HepG2 (cell line): ENCODE data around the gene TPST2. TPM values are rescaled to one million over a fixed set of nuclear protein-coding genes. Genes with fewer than 3 reads are reported as not detected.

Source experiments
- ATAC-seq: fragments of 200-7000 bp; cut with Tn5 transposase; 3 replicates; pipeline ENCODE4 v1.9.1; 2020; ENCODE audit warnings: mild to moderate bottlenecking, moderate library complexity
- BruUV-seq: library from RNA; stranded (reverse); fragments of 400-500 nt; replicated peaks from 2 replicates; lab custom pipeline; 2021; lab: Mats Ljungman, UMichigan
- CTCF ChIA-PET: fragments of 300-600 bp; formaldehyde crosslinking; extraction: SDS; loops from one replicate; lab custom pipeline; 2021; ENCODE audit warnings: low total read pairs, inconsistent platforms, low intra/inter-chr PET ratio; lab: Yijun Ruan, JAX
- POLR2A ChIA-PET: fragments of 350-600 bp; sonication (Branson Sonifier 250); formaldehyde crosslinking; loops from one replicate; lab custom pipeline; 2020; ENCODE audit warnings: antibody characterized with exemption, inconsistent platforms; lab: Yijun Ruan, JAX
- DNase-seq: peaks from one replicate; pipeline ENCODE4 v3.0.0-alpha.2; 2015; ENCODE audit warnings: low spot score
- FAIRE-seq: peaks from 3 replicates; lab custom pipeline; 2011; peaks lifted over from hg19 to GRCh38; lab: Jason Lieb, UNC
- H2AFZ ChIP-seq: one replicate; pipeline ENCODE4 v1.6.1; 2011; ENCODE audit warnings: low read length, inconsistent platforms
- H3K27ac ChIP-seq: fragments of 300-600 bp; 3 replicates; pipeline ENCODE4 v1.8.0; 2011; ENCODE audit warnings: mixed run types, mild to moderate bottlenecking, mixed read lengths, low read length, inconsistent platforms; ENCODE audit not compliant: insufficient read depth; ENCODE audit errors: extremely low read length
- H3K27me3 ChIP-seq, 2 experiments: fragments of 200-600 bp in 1 of 2; 2 replicates in 1 of 2; 3 replicates in 1 of 2; pipeline versions ENCODE4 v1.6.0 to v1.8.0; 2011; ENCODE audit warnings: low read length in 2 of 2, mild to moderate bottlenecking in 2 of 2, moderate library complexity in 2 of 2, inconsistent platforms in 1 of 2; ENCODE audit not compliant: insufficient read depth in 2 of 2, control insufficient read depth in 1 of 2
- H3K36me3 ChIP-seq, 2 experiments: fragments of 200-600 bp in 1 of 2; replicated peaks in 1 of 2; 2 replicates in 1 of 2; 3 replicates in 1 of 2; pipeline versions ENCODE4 v1.5.1 to v1.8.0; 2011; ENCODE audit warnings: low read length in 2 of 2, inconsistent platforms in 1 of 2; ENCODE audit not compliant: insufficient read depth in 2 of 2, control insufficient read depth in 1 of 2
- H3K4me1 ChIP-seq: 2 replicates; pipeline ENCODE4 v1.5.1; 2012; ENCODE audit warnings: low read length, inconsistent platforms; ENCODE audit not compliant: insufficient read depth
- H3K4me2 ChIP-seq: 2 replicates; pipeline ENCODE4 v1.6.0; 2011; ENCODE audit warnings: low read depth, low read length, inconsistent platforms
- H3K4me3 ChIP-seq, 3 experiments: fragments of 200-600 bp in 1 of 3; sonication (generic), shearing (Covaris generic) in 1 of 3; replicated peaks in 1 of 3; 2 replicates each; pipeline ENCODE4 v1.5.1; 2011 to 2016; ENCODE audit warnings: low read length in 3 of 3, inconsistent platforms in 2 of 3, low read depth in 2 of 3, mild to moderate bottlenecking in 2 of 3, control low read depth in 1 of 3, mixed read lengths in 1 of 3; ENCODE audit not compliant: insufficient read depth in 1 of 3
- H3K79me2 ChIP-seq: one replicate; pipeline ENCODE4 v1.6.1; 2011; ENCODE audit warnings: low read length, inconsistent platforms; ENCODE audit not compliant: insufficient read depth
- H3K9ac ChIP-seq: 2 replicates; pipeline ENCODE4 v1.6.0; 2011; ENCODE audit warnings: mild to moderate bottlenecking, low read depth, low read length, inconsistent platforms; ENCODE audit not compliant: insufficient read depth
- H3K9me3 ChIP-seq: 2 replicates; pipeline ENCODE4 v1.5.1; 2012; ENCODE audit warnings: mild to moderate bottlenecking, low read length
- H4K20me1 ChIP-seq: 2 replicates; pipeline ENCODE4 v1.6.0; 2011; ENCODE audit warnings: inconsistent platforms, mild to moderate bottlenecking, low read length, moderate library complexity; ENCODE audit not compliant: insufficient read depth
- CBX1 ChIP-seq: IDR thresholded peaks from one replicate; pipeline ENCODE4 v1.6.1; 2016; ENCODE audit warnings: antibody characterized with exemption, low read depth
- ETS1 ChIP-seq: sonication (generic); formaldehyde crosslinking; IDR thresholded peaks from 2 replicates; pipeline ENCODE4 v1.4.0; 2020; ENCODE audit warnings: missing genetic modification reagents
- KLF9 ChIP-seq: IDR thresholded peaks from 2 replicates; pipeline ENCODE4 v1.6.1; 2016; ENCODE audit warnings: low read depth
- PBX2 ChIP-seq: IDR thresholded peaks from 2 replicates; pipeline ENCODE4 v1.6.1; 2016; ENCODE audit warnings: control low read depth
- PRDM15 ChIP-seq: sonication (generic); formaldehyde crosslinking; IDR thresholded peaks from 2 replicates; pipeline ENCODE4 v1.4.0; 2020; ENCODE audit warnings: missing genetic modification reagents
- RBM39 ChIP-seq: fragments of 200-400 bp; formaldehyde crosslinking; IDR thresholded peaks from one replicate; pipeline ENCODE4 v1.6.1; 2018; ENCODE audit warnings: antibody characterized with exemption, mild to moderate bottlenecking, low read depth, low read length; ENCODE audit not compliant: poor library complexity, severe bottlenecking
- TP53 ChIP-seq: sonication (generic); formaldehyde crosslinking; conservative IDR thresholded peaks from 2 replicates; pipeline ENCODE4 v1.4.0; 2020; ENCODE audit warnings: missing genetic modification reagents
- ZNF567 ChIP-seq: sonication (generic); formaldehyde crosslinking; IDR thresholded peaks from 2 replicates; pipeline ENCODE4 v1.8.1; 2023; ENCODE audit warnings: mild to moderate bottlenecking, missing genetic modification reagents, borderline replicate concordance
- ZNF747 ChIP-seq: sonication (generic); formaldehyde crosslinking; IDR thresholded peaks from 2 replicates; pipeline ENCODE4 v1.8.1; 2023; ENCODE audit warnings: missing genetic modification reagents, mild to moderate bottlenecking, borderline replicate concordance
- ZNF768 ChIP-seq: sonication (generic); formaldehyde crosslinking; IDR thresholded peaks from 2 replicates; pipeline ENCODE4 v1.4.0; 2020; ENCODE audit warnings: missing genetic modification reagents
- WGBS: methylation state at CpG from one replicate; pipeline ENCODE4 v1.1.6; 2017; ENCODE audit warnings: low lambda C conversion rate; 5-methylcytosine and 5-hydroxymethylcytosine counted together
- in situ Hi-C: cut with HindIII; loops from 2 replicates; pipeline ENCODE4 v1.10.0; 2017; ENCODE audit warnings: low pct_unique_long_range_greater_than_20kb; ENCODE audit not compliant: extremely low pct_ligation_motif_present
- intact Hi-C: fragments of 100-400 bp; cut with micrococcal nuclease; formaldehyde crosslinking; loops from one replicate; pipeline ENCODE4 v1.10.0; 2022; ENCODE audit not compliant: unreplicated experiment
- polyA plus RNA-seq, 8 experiments: library from polyadenylated mRNA; depleted of rRNA in 3 of 8; stranded (reverse) in 7 of 8; unstranded in 1 of 8; fragments of >200 nt; fragmentation: Illumina TruSeq in 4 of 8; extraction: Trizol in 4 of 8; gene quantifications; 2 replicates each; pipeline versions ENCODE4 v1.2.1 to v1.2.3, GENCODE V29; 2011 to 2016; ENCODE audit warnings: low read depth in 4 of 8, missing spikeins in 1 of 8, mixed read lengths in 1 of 8; ENCODE audit not compliant: insufficient read depth in 1 of 8
- total RNA-seq, 5 experiments: library from RNA; depleted of rRNA; stranded (reverse); fragments of >200 nt; fragmentation: Illumina TruSeq; extraction: Trizol; gene quantifications; 2 replicates each; pipeline ENCODE4 v1.2.3, GENCODE V29; 2016; ENCODE audit warnings: low read depth in 1 of 5

The TPST2 gene
- total and polyA plus RNA-seq, 2 of the 13 experiments (the other 11 are each of a cell fraction or from before 2014, with no cell fraction given), result 15.2 to 23.8 TPM

- POLR2A ChIA-PET, result no interaction called here
- Histone ChIP-seq H3K36me3 (no peaks in the 10 kb centered on the region), H3K9me3 (no peaks in the 10 kb centered on the region), H3K4me3 (no peak overlapping the region), H2AFZ (no peak overlapping the region), H3K4me1 (no peaks in the 10 kb centered on the region), H3K27me3 (peaks cover 0 to 5% of the 10 kb centered on the region in 2 experiments; a peak in 1 of 5 replicates), H3K27ac (no peak overlapping the region), H4K20me1 (no peaks in the 10 kb centered on the region), H3K9ac (no peak overlapping the region), H3K79me2 (no peaks in the 10 kb centered on the region), H3K4me2 (no peak overlapping the region)
- CTCF ChIA-PET, result no interaction called here
- WGBS, result 31% methylated on average over 2 of the region's 2 CpGs
- FAIRE-seq, result no peak
- no peak for ATAC-seq
- intact Hi-C loops, result no loop called here
- TF ChIP-seq PBX2 (CRISPR knock-in tag) (no peak), ZNF768 (CRISPR knock-in tag) (peak; percentile 49; the same call in 1 of the 2 replicates), RBM39 (no peak)
- no TSS peak for BruUV-seq
- DNase-seq, result no peak
- in situ Hi-C loops, result no loop called here
Measured at GRCh38 chr22:26608129-26608528, 18.2 kb upstream of the TPST2 start.

- ChIA-PET POLR2A (no interaction called here), CTCF (no interaction called here)
- Histone ChIP-seq H2AFZ (no peak overlapping the region), H3K79me2 (no peaks in the 10 kb centered on the region), H3K4me3 (no peak overlapping the region), H3K4me1 (no peaks in the 10 kb centered on the region), H3K9ac (no peak overlapping the region), H3K27ac (no peak overlapping the region), H3K36me3 (no peaks in the 10 kb centered on the region), H3K4me2 (no peak overlapping the region), H3K27me3 (no peaks in the 10 kb centered on the region), H4K20me1 (no peaks in the 10 kb centered on the region), H3K9me3 (no peaks in the 10 kb centered on the region)
- BruUV-seq, result no TSS peak
- FAIRE-seq (no peak), ATAC-seq (no peak), DNase-seq (no peak)
- intact Hi-C loops, result no loop called here
- in situ Hi-C loops, result no loop called here
- 7% methylated on average over 4 of the region's 4 CpGs for WGBS
- no peak for TF ChIP-seq ZNF747
- no peak for TF ChIP-seq KLF9
- no peak for TF ChIP-seq CBX1
- TF ChIP-seq ZNF567 (CRISPR knock-in tag), result no peak
- no peak for TF ChIP-seq ETS1 (CRISPR knock-in tag)
- TF ChIP-seq TP53 (CRISPR knock-in tag), result no peak
- no peak for TF ChIP-seq PRDM15
Measured at GRCh38 chr22:26606611-26607010, 16.7 kb upstream of the TPST2 start.
